ENCODE results near the gene ZNF629.

DNA sequence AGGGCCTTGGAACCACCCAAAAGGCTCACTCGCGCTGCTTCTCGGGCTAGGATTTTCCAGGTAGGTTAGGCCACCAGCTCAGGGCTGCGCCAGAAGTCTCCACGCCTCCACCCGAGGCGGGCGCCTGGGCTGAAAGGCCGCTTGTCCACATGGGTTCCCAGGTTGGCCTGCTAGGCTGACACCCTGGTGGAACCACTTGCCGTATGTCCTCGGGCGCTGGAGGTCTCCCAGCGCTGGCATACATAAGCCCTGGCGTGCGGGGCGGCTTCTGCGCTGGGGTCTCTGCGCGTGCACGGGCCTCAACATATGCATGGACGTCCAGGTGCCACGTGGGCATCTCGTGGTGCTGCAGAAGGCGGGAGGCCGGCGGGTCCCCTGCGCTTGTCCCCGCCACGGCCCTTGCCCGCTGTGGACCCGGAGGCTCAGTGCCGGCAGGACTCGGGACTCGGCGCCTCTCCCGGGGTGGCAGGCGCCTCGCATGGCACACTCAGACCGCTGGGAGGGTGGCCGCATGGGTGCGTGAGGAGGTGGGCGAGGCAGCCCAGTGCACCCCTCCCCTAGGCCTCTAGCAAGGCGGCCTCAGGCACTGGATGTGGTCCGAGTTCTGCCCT, 47.2 kb upstream of the ZNF629 start:
- TF ChIP-seq CTCF (IDR thresholded peaks at IDR 0.05), result no peak
- TF ChIP-seq POLR2A (IDR thresholded peaks at IDR 0.05), result no peak

Measured in right lobe of liver (tissue), 4 donors.